ENCODE measurements around the gene FBXL22. TPM values are rescaled to one million over a fixed set of nuclear protein-coding genes. Genes with fewer than 3 reads are reported as not detected.

The FBXL22 gene
- total and polyA plus RNA-seq, 2 experiments from 2014 or later: 0.60 to 1.3 TPM

DNA sequence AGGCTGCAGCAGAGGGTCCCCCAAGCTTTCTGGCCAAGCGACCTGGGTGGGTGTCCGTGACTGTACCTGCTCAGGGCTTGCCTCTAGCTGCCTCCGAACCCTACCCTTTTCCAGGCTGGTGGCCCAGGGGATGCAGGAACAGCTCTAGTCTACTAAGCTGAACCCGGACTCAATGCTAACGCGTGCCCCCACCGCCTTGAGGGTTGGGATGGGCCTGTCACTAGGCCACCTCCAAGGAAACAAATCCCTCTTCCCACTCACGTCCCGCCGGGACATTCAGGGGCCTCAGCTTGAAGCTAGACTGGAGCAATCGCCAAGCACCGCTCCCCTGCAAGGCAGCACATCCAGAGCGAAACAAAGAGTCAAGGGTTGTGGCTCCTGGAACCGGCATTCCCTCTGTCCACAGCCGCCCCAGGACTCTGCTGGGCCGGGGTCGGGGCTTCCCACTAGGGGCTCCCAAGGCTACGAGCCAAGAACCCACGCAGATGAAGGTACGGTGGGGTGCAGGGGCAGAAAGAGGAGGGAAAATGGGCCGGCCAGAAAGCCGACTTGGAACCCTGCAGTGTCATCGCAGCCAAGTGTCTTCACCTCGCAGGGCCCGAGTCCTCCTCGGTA, 2.9 kb downstream of the FBXL22 start:
- peaks cover 41% of the 10 kb centered on the region for H3K4me1 ChIP-seq (ENCODE audit: insufficient read depth)

DNA sequence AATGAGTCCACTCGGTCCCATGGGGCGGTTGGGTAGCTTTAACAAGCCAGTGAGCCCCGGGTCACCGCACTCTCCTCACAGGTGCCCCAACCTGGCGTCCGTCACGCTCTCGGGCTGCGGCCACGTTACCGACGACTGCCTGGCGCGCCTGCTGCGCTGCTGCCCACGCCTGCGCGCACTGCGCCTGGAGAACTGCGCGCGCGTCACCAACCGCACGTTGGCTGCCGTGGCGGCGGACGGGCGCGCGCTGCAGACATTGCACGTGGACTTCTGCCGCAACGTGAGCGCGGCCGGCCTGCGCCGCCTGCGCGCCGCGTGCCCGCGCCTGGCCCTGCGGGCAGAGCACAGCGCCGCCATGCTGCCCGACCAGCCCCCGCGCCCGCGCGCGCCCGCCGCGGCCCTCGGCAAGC, 3.4 kb downstream of the FBXL22 start:
- Histone ChIP-seq H3K79me2 (no peaks in the 10 kb centered on the region), H4K20me1 (ENCODE audit: insufficient read depth, poor library complexity, severe bottlenecking) (no peaks in the 10 kb centered on the region), H3K27ac (peak overlapping the region; percentile 80), H3K27me3 (no peaks in the 10 kb centered on the region), H3K4me2 (peak overlapping the region; percentile 99), H3K36me3 (replicated peaks; ENCODE audit: insufficient read depth, low read depth) (no peaks in the 10 kb centered on the region), H2AFZ (peak overlapping the region; percentile 92), H3K9me2 (replicated peaks; ENCODE audit: insufficient read depth) (no peaks in the 10 kb centered on the region), H3K9me3 (ENCODE audit: low read depth) (no peaks in the 10 kb centered on the region), H3K4me3 (peak overlapping the region; percentile 94), H3K4me1 (ENCODE audit: insufficient read depth) (peaks cover 41% of the 10 kb centered on the region)
- TF ChIP-seq EZH2phosphoT487 (IDR thresholded peaks at IDR 0.05; ENCODE audit: low read depth, severe bottlenecking, unreplicated experiment) (no peak), EZH2 (IDR thresholded peaks at IDR 0.05; ENCODE audit: borderline replicate concordance) (no peak)
- TF ChIP-seq, protein P1, sequence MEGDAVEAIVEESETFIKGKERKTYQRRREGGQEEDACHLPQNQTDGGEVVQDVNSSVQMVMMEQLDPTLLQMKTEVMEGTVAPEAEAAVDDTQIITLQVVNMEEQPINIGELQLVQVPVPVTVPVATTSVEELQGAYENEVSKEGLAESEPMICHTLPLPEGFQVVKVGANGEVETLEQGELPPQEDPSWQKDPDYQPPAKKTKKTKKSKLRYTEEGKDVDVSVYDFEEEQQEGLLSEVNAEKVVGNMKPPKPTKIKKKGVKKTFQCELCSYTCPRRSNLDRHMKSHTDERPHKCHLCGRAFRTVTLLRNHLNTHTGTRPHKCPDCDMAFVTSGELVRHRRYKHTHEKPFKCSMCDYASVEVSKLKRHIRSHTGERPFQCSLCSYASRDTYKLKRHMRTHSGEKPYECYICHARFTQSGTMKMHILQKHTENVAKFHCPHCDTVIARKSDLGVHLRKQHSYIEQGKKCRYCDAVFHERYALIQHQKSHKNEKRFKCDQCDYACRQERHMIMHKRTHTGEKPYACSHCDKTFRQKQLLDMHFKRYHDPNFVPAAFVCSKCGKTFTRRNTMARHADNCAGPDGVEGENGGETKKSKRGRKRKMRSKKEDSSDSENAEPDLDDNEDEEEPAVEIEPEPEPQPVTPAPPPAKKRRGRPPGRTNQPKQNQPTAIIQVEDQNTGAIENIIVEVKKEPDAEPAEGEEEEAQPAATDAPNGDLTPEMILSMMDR (IDR thresholded peaks at IDR 0.05; ENCODE audit: poor library complexity): no peak
- peak; percentile 95 for DNase-seq (ENCODE audit: low spot score)
- 1% methylated on average over 55 of the region's 60 CpGs for WGBS (ENCODE audit: low lambda C conversion rate, missing lambda C conversion rate)

More for the DNA sequence above, 2.9 kb downstream of the FBXL22 start:
- TF ChIP-seq EZH2phosphoT487 (IDR thresholded peaks at IDR 0.05; ENCODE audit: low read depth, severe bottlenecking, unreplicated experiment) (no peak), EZH2 (IDR thresholded peaks at IDR 0.05; ENCODE audit: borderline replicate concordance) (no peak)
- TF ChIP-seq, protein P1 (IDR thresholded peaks at IDR 0.05; ENCODE audit: poor library complexity): no peak
- H3K4me2 ChIP-seq: peak overlapping the region; percentile 99
- no peaks in the 10 kb centered on the region for H3K27me3 ChIP-seq
- H3K27ac ChIP-seq: peak overlapping the region; percentile 74
- no peaks in the 10 kb centered on the region for H3K9me3 ChIP-seq (ENCODE audit: low read depth)
- peak overlapping the region; percentile 53 for H3K4me3 ChIP-seq
- 41% methylated on average over 26 of the region's 26 CpGs for WGBS (ENCODE audit: low lambda C conversion rate, missing lambda C conversion rate)
- no peaks in the 10 kb centered on the region for H3K9me2 ChIP-seq (replicated peaks; ENCODE audit: insufficient read depth)
- H4K20me1 ChIP-seq (ENCODE audit: insufficient read depth, poor library complexity, severe bottlenecking): no peaks in the 10 kb centered on the region
- DNase-seq (ENCODE audit: low spot score): peak; percentile 22
- no peaks in the 10 kb centered on the region for H3K79me2 ChIP-seq
- no peaks in the 10 kb centered on the region for H3K36me3 ChIP-seq (replicated peaks; ENCODE audit: insufficient read depth, low read depth)
- H2AFZ ChIP-seq: peak overlapping the region; percentile 92

DNA sequence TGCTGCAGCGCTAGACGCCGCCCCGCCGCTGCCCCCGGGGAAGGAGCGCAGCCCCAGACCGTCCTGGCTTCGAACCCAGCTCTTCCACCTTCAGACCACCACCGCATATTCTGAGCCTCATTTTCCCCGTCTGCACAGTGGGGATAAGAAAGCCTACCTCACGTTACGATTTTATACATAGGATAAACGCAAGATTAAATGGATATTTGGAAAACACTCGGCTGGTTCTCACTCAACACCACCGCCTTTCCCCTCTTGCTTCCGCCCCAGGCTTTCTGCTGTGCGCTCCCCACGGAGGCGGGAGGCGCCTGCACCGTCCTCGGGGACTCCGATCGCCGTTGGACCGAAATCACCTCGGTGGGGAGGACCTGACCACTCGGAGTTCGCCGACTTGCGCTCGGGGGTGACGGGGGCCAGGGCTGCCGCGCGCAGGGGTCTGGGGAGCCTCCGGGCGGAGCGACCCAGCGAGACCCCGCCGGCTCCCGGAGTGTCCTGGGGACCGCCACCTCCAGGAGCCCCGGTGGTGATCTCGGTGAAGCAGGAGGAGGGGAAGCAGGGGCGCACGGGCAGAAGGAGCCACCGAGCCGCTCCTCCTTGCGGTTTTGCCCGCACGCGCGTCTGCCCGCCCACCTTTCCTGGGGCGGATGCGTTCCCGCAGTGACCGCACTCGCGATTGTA, 4.0 kb downstream of the FBXL22 start:
- Histone ChIP-seq H3K27ac (peak overlapping the region; percentile 80), H2AFZ (peak overlapping the region; percentile 91), H3K4me1 (ENCODE audit: insufficient read depth) (peaks cover 40% of the 10 kb centered on the region), H3K9me2 (replicated peaks; ENCODE audit: insufficient read depth) (no peaks in the 10 kb centered on the region), H3K4me3 (peak overlapping the region; percentile 94), H3K27me3 (no peaks in the 10 kb centered on the region), H4K20me1 (ENCODE audit: insufficient read depth, poor library complexity, severe bottlenecking) (no peaks in the 10 kb centered on the region), H3K9me3 (ENCODE audit: low read depth) (no peaks in the 10 kb centered on the region), H3K36me3 (replicated peaks; ENCODE audit: insufficient read depth, low read depth) (no peaks in the 10 kb centered on the region), H3K79me2 (no peaks in the 10 kb centered on the region), H3K4me2 (peak overlapping the region; percentile 99)
- peak; percentile 41 for DNase-seq (ENCODE audit: low spot score)
- 1% methylated on average over 61 of the region's 63 CpGs for WGBS (ENCODE audit: low lambda C conversion rate, missing lambda C conversion rate)
- TF ChIP-seq EZH2phosphoT487 (IDR thresholded peaks at IDR 0.05; ENCODE audit: low read depth, severe bottlenecking, unreplicated experiment) (no peak), EZH2 (IDR thresholded peaks at IDR 0.05; ENCODE audit: borderline replicate concordance) (no peak)
- TF ChIP-seq, protein P1 (IDR thresholded peaks at IDR 0.05; ENCODE audit: poor library complexity): no peak
